Fibroblast of peridontal ligament (primary cell): ENCODE results near the gene EEF1E1.
A peak's percentile ranks its signal among the peaks of the same experiment; 100 is the strongest.

Source experiments
- DNase-seq: peaks from one replicate; pipeline ENCODE4 v3.0.0-alpha.2; 2010; ENCODE audit errors: extremely low read depth

EEF1E1 gene

GRCh38 chr6:8087870-8088754 lies 14.2 kb downstream of the EEF1E1 start:
- no peak for DNase-seq

- DNase-seq = no peak
Measured at GRCh38 chr6:8086755-8087306, 15.5 kb downstream of the EEF1E1 start.

GRCh38 chr6:8085053-8085511 lies 17.3 kb downstream of the EEF1E1 start:
- DNase-seq = peak; percentile 90

- peak; percentile 41 for DNase-seq
Measured at GRCh38 chr6:8084586-8084985, 17.8 kb downstream of the EEF1E1 start.

- peak; percentile 92 for DNase-seq
Measured at GRCh38 chr6:8082954-8083858, 19.1 kb downstream of the EEF1E1 start.

- no peak for DNase-seq
Measured at GRCh38 chr6:8082572-8082953, 19.8 kb downstream of the EEF1E1 start.

- peak; percentile 85 for DNase-seq
Measured at GRCh38 chr6:8080362-8081151, 21.8 kb downstream of the EEF1E1 start.

- DNase-seq = peak; percentile 61
Measured at GRCh38 chr6:8079126-8079525, 23.2 kb downstream of the EEF1E1 start.

GRCh38 chr6:8077991-8078390 lies 24.4 kb downstream of the EEF1E1 start:
- no peak for DNase-seq

- DNase-seq = no peak
Measured at GRCh38 chr6:8075704-8076103, 26.6 kb downstream of the EEF1E1 start.

GRCh38 chr6:8075185-8075584 lies 27.2 kb downstream of the EEF1E1 start:
- DNase-seq = no peak

- DNase-seq = peak; percentile 55
Measured at GRCh38 chr6:8074213-8074612, 28.1 kb downstream of the EEF1E1 start.

GRCh38 chr6:8073758-8074157 lies 28.6 kb downstream of the EEF1E1 start:
- DNase-seq = no peak

GRCh38 chr6:8070718-8071117 lies 31.6 kb downstream of the EEF1E1 start:
- no peak for DNase-seq

GRCh38 chr6:8069631-8070284 lies 32.6 kb downstream of the EEF1E1 start:
- no peak for DNase-seq

GRCh38 chr6:8069151-8069550 lies 33.2 kb downstream of the EEF1E1 start:
- DNase-seq = no peak

GRCh38 chr6:8066108-8066507 lies 36.2 kb downstream of the EEF1E1 start:
- no peak for DNase-seq

GRCh38 chr6:8065519-8065911 lies 36.8 kb downstream of the EEF1E1 start:
- no peak for DNase-seq

GRCh38 chr6:8064638-8065518 lies 37.5 kb downstream of the EEF1E1 start:
- DNase-seq = no peak
